ENCODE measurements around the gene L1TD1.
"Not testable (repeated sequence)": the region's sequence is repeated elsewhere in the genome, so short reads cannot be mapped to it uniquely, and the experiment has no call there.

The L1TD1 gene

GRCh38 chr1:62218604-62219003, 24.0 kb downstream of the L1TD1 start:
- Histone ChIP-seq H3K36me3 (ENCODE audit: insufficient read depth, low read length) (no peaks in the 10 kb centered on the region), H3K79me2 (ENCODE audit: insufficient read depth, low read length) (no peaks in the 10 kb centered on the region), H3K9me2 (ENCODE audit: low read depth, low read length) (no peaks in the 10 kb centered on the region), H3K27me3 (ENCODE audit: insufficient read depth, low read length) (no peaks in the 10 kb centered on the region), H3K9me3 (ENCODE audit: low read length) (no peaks in the 10 kb centered on the region), H3K4me1 (ENCODE audit: insufficient read depth, low read length, severe bottlenecking) (no peaks in the 10 kb centered on the region), H2AFZ (ENCODE audit: low read length) (no peak overlapping the region), H3K4me3 (ENCODE audit: low read depth, low read length, poor library complexity, severe bottlenecking) (no peak overlapping the region), H3K4me2 (ENCODE audit: low read length) (no peak overlapping the region), H4K20me1 (ENCODE audit: insufficient read depth, low read length) (no peaks in the 10 kb centered on the region), H3K27ac (ENCODE audit: low read depth, low read length, poor library complexity, severe bottlenecking) (no peak overlapping the region), H3K9ac (ENCODE audit: low read length) (no peak overlapping the region), H3F3A (ENCODE audit: insufficient read depth, low read length) (no peaks in the 10 kb centered on the region)
- no peak for TF ChIP-seq EZH2 (IDR thresholded peaks at IDR 0.05; ENCODE audit: borderline replicate concordance, low read length)
- TF ChIP-seq CTCF (IDR thresholded peaks at IDR 0.05; ENCODE audit: low read length): no peak

DNA sequence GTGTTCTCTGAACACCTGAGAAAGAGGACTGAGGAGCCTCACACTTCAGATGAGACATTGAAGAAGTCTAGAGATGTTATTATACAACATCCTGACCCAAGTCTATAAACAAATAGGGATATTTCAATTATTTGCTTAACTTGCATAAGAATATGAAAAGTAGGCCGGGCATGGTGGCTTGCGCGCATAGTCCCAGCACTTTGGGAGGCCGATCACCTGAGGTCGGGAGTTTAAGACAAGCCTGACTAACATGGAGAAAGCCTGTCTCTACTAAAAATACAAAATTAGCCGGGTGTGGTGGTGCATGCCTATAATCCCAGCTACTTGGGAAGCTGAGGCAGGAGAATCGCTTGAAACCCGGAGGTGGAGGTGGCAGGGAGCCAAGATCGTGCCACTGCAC, 25.8 kb downstream of the L1TD1 start:
- H3K79me2 ChIP-seq (ENCODE audit: insufficient read depth, low read length); H3F3A ChIP-seq (ENCODE audit: insufficient read depth, low read length); H3K9me2 ChIP-seq (ENCODE audit: low read depth, low read length); H4K20me1 ChIP-seq (ENCODE audit: insufficient read depth, low read length); H3K4me3 ChIP-seq (ENCODE audit: low read depth, low read length, poor library complexity, severe bottlenecking); H3K9ac ChIP-seq (ENCODE audit: low read length); H3K36me3 ChIP-seq (ENCODE audit: insufficient read depth, low read length); H3K4me1 ChIP-seq (ENCODE audit: insufficient read depth, low read length, severe bottlenecking); H3K27me3 ChIP-seq (ENCODE audit: insufficient read depth, low read length); H3K4me2 ChIP-seq (ENCODE audit: low read length); H3K9me3 ChIP-seq (ENCODE audit: low read length); H2AFZ ChIP-seq (ENCODE audit: low read length); H3K27ac ChIP-seq (ENCODE audit: low read depth, low read length, poor library complexity, severe bottlenecking): not testable (repeated sequence)

GRCh38 chr1:62221171-62221570, 26.5 kb downstream of the L1TD1 start:
- H3K4me1 ChIP-seq (ENCODE audit: insufficient read depth, low read length, severe bottlenecking): no peaks in the 10 kb centered on the region
- no peaks in the 10 kb centered on the region for H3K27me3 ChIP-seq (ENCODE audit: insufficient read depth, low read length)
- H4K20me1 ChIP-seq (ENCODE audit: insufficient read depth, low read length): no peaks in the 10 kb centered on the region
- no peak overlapping the region for H3K4me3 ChIP-seq (ENCODE audit: low read depth, low read length, poor library complexity, severe bottlenecking)
- TF ChIP-seq CTCF (IDR thresholded peaks at IDR 0.05; ENCODE audit: low read length) (no peak), EZH2 (IDR thresholded peaks at IDR 0.05; ENCODE audit: borderline replicate concordance, low read length) (no peak)
- H3K9me2 ChIP-seq (ENCODE audit: low read depth, low read length): no peaks in the 10 kb centered on the region
- H3K9me3 ChIP-seq (ENCODE audit: low read length): no peaks in the 10 kb centered on the region
- no peak overlapping the region for H3K4me2 ChIP-seq (ENCODE audit: low read length)
- H2AFZ ChIP-seq (ENCODE audit: low read length): no peak overlapping the region
- H3F3A ChIP-seq (ENCODE audit: insufficient read depth, low read length): no peaks in the 10 kb centered on the region
- H3K36me3 ChIP-seq (ENCODE audit: insufficient read depth, low read length): no peaks in the 10 kb centered on the region
- H3K79me2 ChIP-seq (ENCODE audit: insufficient read depth, low read length): no peaks in the 10 kb centered on the region
- no peak overlapping the region for H3K9ac ChIP-seq (ENCODE audit: low read length)
- H3K27ac ChIP-seq (ENCODE audit: low read depth, low read length, poor library complexity, severe bottlenecking): no peak overlapping the region

GRCh38 chr1:62222321-62222720, 27.7 kb downstream of the L1TD1 start:
- no peak overlapping the region for H3K27ac ChIP-seq (ENCODE audit: low read depth, low read length, poor library complexity, severe bottlenecking)
- H3K79me2 ChIP-seq (ENCODE audit: insufficient read depth, low read length): no peaks in the 10 kb centered on the region
- no peak for TF ChIP-seq CTCF (IDR thresholded peaks at IDR 0.05; ENCODE audit: low read length)
- TF ChIP-seq EZH2 (IDR thresholded peaks at IDR 0.05; ENCODE audit: borderline replicate concordance, low read length): no peak

More at GRCh38 chr1:62222321-62222720, 27.7 kb downstream of the L1TD1 start:
- Histone ChIP-seq H3K4me3 (ENCODE audit: low read depth, low read length, poor library complexity, severe bottlenecking) (no peak overlapping the region), H3K4me1 (ENCODE audit: insufficient read depth, low read length, severe bottlenecking) (no peaks in the 10 kb centered on the region), H2AFZ (ENCODE audit: low read length) (no peak overlapping the region), H3K9me2 (ENCODE audit: low read depth, low read length) (no peaks in the 10 kb centered on the region), H3F3A (ENCODE audit: insufficient read depth, low read length) (no peaks in the 10 kb centered on the region), H3K9ac (ENCODE audit: low read length) (no peak overlapping the region), H3K9me3 (ENCODE audit: low read length) (no peaks in the 10 kb centered on the region), H3K4me2 (ENCODE audit: low read length) (no peak overlapping the region), H3K27me3 (ENCODE audit: insufficient read depth, low read length) (no peaks in the 10 kb centered on the region), H4K20me1 (ENCODE audit: insufficient read depth, low read length) (no peaks in the 10 kb centered on the region), H3K36me3 (ENCODE audit: insufficient read depth, low read length) (no peaks in the 10 kb centered on the region)

Data from OCI-LY1 (cell line).